OCI-LY1 (cell line): ENCODE results near the gene RBM20.
A peak's percentile ranks its signal among the peaks of the same experiment; 100 is the strongest.

Experiments
- H2AFZ ChIP-seq: fragments of 200-600 bp; sonication (generic), shearing (Covaris generic); 2 replicates; pipeline ENCODE4 v1.6.0; 2014; ENCODE audit warnings: antibody characterized with exemption, mild to moderate bottlenecking, low read length
- H3F3A ChIP-seq: fragments of 200-600 bp; sonication (generic), shearing (Covaris generic); 2 replicates; pipeline ENCODE4 v1.6.0; 2014; ENCODE audit warnings: mild to moderate bottlenecking, antibody characterized with exemption, low read length, moderate library complexity; ENCODE audit not compliant: insufficient read depth
- H3K27ac ChIP-seq: fragments of 200-600 bp; sonication (generic); 2 replicates; pipeline ENCODE4 v1.5.1; 2014; ENCODE audit warnings: low read length, mixed run types, mild to moderate bottlenecking, low read depth; ENCODE audit not compliant: poor library complexity, severe bottlenecking
- H3K27me3 ChIP-seq: fragments of 200-600 bp; sonication (generic); 2 replicates; pipeline ENCODE4 v1.6.0; 2014; ENCODE audit warnings: antibody characterized with exemption, mild to moderate bottlenecking, low read length, moderate library complexity; ENCODE audit not compliant: insufficient read depth
- H3K36me3 ChIP-seq: fragments of 200-600 bp; sonication (generic); 2 replicates; pipeline ENCODE4 v1.6.1; 2014; ENCODE audit warnings: mild to moderate bottlenecking, antibody characterized with exemption, low read length, moderate library complexity, mixed read lengths; ENCODE audit not compliant: insufficient read depth
- H3K4me1 ChIP-seq: fragments of 200-600 bp; sonication (generic); 2 replicates; pipeline ENCODE4 v1.5.1; 2014; ENCODE audit warnings: mild to moderate bottlenecking, low read length, moderate library complexity; ENCODE audit not compliant: insufficient read depth, severe bottlenecking
- H3K4me2 ChIP-seq: fragments of 200-600 bp; sonication (generic), shearing (Covaris generic); 2 replicates; pipeline ENCODE4 v1.6.1; 2014; ENCODE audit warnings: low read length
- H3K4me3 ChIP-seq: fragments of 200-600 bp; sonication (generic); 2 replicates; pipeline ENCODE4 v1.5.1; 2014; ENCODE audit warnings: low read length, low read depth, mild to moderate bottlenecking, mixed read lengths; ENCODE audit not compliant: poor library complexity, severe bottlenecking
- H3K79me2 ChIP-seq: fragments of 200-600 bp; shearing (Covaris generic); 2 replicates; pipeline ENCODE4 v1.6.1; 2016; ENCODE audit warnings: mixed run types, low read length, mixed read lengths; ENCODE audit not compliant: insufficient read depth
- H3K9ac ChIP-seq: fragments of 200-600 bp; sonication (generic), shearing (Covaris generic); 2 replicates; pipeline ENCODE4 v1.6.1; 2014; ENCODE audit warnings: mild to moderate bottlenecking, low read length, mixed read lengths
- H3K9me2 ChIP-seq: fragments of 200-600 bp; sonication (generic), shearing (Covaris generic); 2 replicates; pipeline ENCODE4 v1.6.1; 2014; ENCODE audit warnings: low read depth, mild to moderate bottlenecking, low read length, mixed read lengths
- H3K9me3 ChIP-seq: fragments of 200-600 bp; shearing (Covaris generic); 2 replicates; pipeline ENCODE4 v1.6.1; 2014; ENCODE audit warnings: low read length, mixed read lengths
- H4K20me1 ChIP-seq: fragments of 200-600 bp; sonication (generic), shearing (Covaris generic); 2 replicates; pipeline ENCODE4 v1.6.0; 2016; ENCODE audit warnings: mild to moderate bottlenecking, low read length; ENCODE audit not compliant: insufficient read depth
- CTCF ChIP-seq: fragments of 200-600 bp; sonication (generic), shearing (Covaris generic); IDR thresholded peaks from 2 replicates; pipeline ENCODE4 v1.5.1; 2017; ENCODE audit warnings: mild to moderate bottlenecking, antibody characterized with exemption, low read length, moderate library complexity, mixed read lengths
- EZH2 ChIP-seq: fragments of 200-600 bp; sonication (generic), shearing (Covaris generic); IDR thresholded peaks from 2 replicates; pipeline ENCODE4 v1.8.0; 2017; ENCODE audit warnings: borderline replicate concordance, mixed run types, mild to moderate bottlenecking, antibody characterized with exemption, low read length, moderate library complexity, mixed read lengths

RBM20 gene

DNA sequence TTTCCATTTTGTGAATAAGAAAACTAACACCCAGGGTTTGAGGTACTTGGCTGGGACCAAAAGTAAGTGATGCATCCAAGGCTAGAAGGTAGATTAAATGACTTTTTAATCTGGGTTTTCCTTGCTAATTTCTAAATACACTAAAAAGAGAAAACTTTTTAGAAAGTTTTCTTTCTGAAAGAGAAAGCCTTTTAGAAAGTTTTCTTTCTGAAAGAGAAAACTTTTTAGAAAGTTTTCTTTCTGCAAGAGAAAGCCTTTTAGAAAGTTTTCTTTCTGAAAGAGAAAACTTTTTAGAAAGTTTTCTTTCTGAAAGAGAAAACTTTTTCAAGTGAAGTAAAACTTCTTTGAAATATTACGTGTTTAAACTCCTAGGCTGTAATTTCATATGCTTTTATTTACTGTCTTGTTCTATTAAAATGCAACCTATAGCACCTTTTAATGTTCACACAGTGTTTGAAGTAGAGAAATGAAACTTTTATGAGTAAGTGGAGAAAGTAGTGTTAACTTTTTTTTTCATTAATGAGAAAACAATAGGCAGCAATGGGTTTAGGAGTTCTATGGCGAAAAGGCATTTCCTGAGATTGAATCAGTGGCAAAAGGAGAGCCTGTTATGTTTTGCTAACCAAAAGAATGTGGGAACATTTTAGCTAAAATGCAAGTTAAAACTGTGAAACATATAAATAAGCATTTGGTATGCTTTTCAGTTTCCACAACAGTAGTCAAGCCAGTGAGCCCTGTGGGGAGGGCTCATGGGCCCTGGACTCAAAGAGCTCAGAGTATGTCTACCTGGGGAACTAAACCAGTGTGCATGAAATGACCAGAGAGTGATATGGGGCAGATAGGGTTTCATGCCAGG is 103.7 kb downstream of the RBM20 start:
- no peaks in the 10 kb centered on the region for H3K27me3 ChIP-seq
- TF ChIP-seq EZH2 (no peak), CTCF (no peak)
- no peak overlapping the region for H3K4me3 ChIP-seq

GRCh38 chr10:110748970-110749369 is 104.8 kb downstream of the RBM20 start:
- Histone ChIP-seq H3K9ac (no peak overlapping the region), H3K27ac (no peak overlapping the region)
- TF ChIP-seq EZH2 (no peak), CTCF (no peak)

More for the DNA sequence above, 103.7 kb downstream of the RBM20 start:
- Histone ChIP-seq H3K4me2 (no peak overlapping the region), H2AFZ (peak overlapping the region; percentile 7; the same call in 1 of the 2 replicates), H3K79me2 (no peaks in the 10 kb centered on the region), H3F3A (no peaks in the 10 kb centered on the region), H4K20me1 (no peaks in the 10 kb centered on the region), H3K36me3 (no peaks in the 10 kb centered on the region; the same call in 1 of the 2 replicates), H3K9me2 (no peaks in the 10 kb centered on the region), H3K27ac (peak overlapping the region; percentile 30), H3K9ac (no peak overlapping the region), H3K9me3 (0 out of 2 replicates have a peak, but pooled peaks cover 5% of the 10 kb centered on the region), H3K4me1 (peaks cover 57% of the 10 kb centered on the region)

GRCh38 chr10:110750931-110751330 is 106.8 kb downstream of the RBM20 start:
- Histone ChIP-seq H3K9ac (no peak overlapping the region), H3K9me3 (0 out of 2 replicates have a peak, but pooled peaks cover 10% of the 10 kb centered on the region), H3K4me2 (no peak overlapping the region), H3K9me2 (no peaks in the 10 kb centered on the region), H2AFZ (no peak overlapping the region), H3F3A (no peaks in the 10 kb centered on the region), H3K4me1 (peaks cover 29% of the 10 kb centered on the region), H3K79me2 (no peaks in the 10 kb centered on the region), H3K27me3 (no peaks in the 10 kb centered on the region), H3K4me3 (no peak overlapping the region), H3K27ac (no peak overlapping the region), H3K36me3 (no peaks in the 10 kb centered on the region; the same call in 1 of the 2 replicates), H4K20me1 (no peaks in the 10 kb centered on the region)
- TF ChIP-seq EZH2: no peak
- no peak for TF ChIP-seq CTCF

More at GRCh38 chr10:110748970-110749369, 104.8 kb downstream of the RBM20 start:
- Histone ChIP-seq H4K20me1 (no peaks in the 10 kb centered on the region), H3K9me3 (0 out of 2 replicates have a peak, but pooled peaks cover 7% of the 10 kb centered on the region), H3K4me1 (peaks cover 46% of the 10 kb centered on the region), H3K79me2 (no peaks in the 10 kb centered on the region), H3K27me3 (no peaks in the 10 kb centered on the region), H3K4me3 (no peak overlapping the region), H3K36me3 (no peaks in the 10 kb centered on the region; the same call in 1 of the 2 replicates), H2AFZ (no peak overlapping the region), H3K4me2 (no peak overlapping the region), H3F3A (no peaks in the 10 kb centered on the region), H3K9me2 (no peaks in the 10 kb centered on the region)
